Right lobe of liver (tissue), 4 donors: ENCODE results near the gene RARS1.

Experiments
- POLR2A ChIP-seq: fragments of 450-650 bp; IDR thresholded peaks from one replicate; pipeline ENCODE4 v1.6.1; 2017; ENCODE audit warnings: antibody characterized with exemption, mild to moderate bottlenecking
- TF ChIP-seq, protein P1 (sequence below), 4 donors: fragments of 200-600 bp in 3 of 4; fragments of 450-650 bp in 1 of 4; IDR thresholded peaks; one replicate each; pipeline versions ENCODE4 v1.5.1 to v1.8.0; 2016 to 2022; ENCODE audit warnings: antibody characterized with exemption in 4 of 4, mild to moderate bottlenecking in 2 of 4
- donor health status: DM: no; HTN: no; CAD: no.
- donor health status: DM: no; HTN: no; CAD: no.
- donor health status: DM: no; HTN: yes; CAD: no.

DNA sequence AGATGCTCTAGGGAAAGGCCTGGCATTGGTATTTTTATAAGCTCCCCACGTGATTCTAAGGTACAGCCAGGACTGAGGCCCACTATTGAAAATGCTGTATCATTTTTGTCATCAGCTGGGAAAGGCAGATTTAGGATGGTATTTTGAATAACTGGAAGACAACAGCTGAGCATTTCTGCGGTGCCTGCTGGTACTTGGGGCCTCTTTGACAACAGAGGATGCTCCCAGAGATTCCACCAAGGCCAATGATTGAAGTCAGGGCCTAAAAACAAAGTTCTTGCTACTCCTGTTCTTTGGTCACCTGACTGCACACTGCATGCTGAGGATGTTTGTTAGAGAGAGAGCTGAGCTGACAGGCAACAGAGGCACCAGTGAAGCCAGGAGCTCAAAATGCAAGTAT lies 50.9 kb downstream of the RARS1 start:
- TF ChIP-seq, protein P1, sequence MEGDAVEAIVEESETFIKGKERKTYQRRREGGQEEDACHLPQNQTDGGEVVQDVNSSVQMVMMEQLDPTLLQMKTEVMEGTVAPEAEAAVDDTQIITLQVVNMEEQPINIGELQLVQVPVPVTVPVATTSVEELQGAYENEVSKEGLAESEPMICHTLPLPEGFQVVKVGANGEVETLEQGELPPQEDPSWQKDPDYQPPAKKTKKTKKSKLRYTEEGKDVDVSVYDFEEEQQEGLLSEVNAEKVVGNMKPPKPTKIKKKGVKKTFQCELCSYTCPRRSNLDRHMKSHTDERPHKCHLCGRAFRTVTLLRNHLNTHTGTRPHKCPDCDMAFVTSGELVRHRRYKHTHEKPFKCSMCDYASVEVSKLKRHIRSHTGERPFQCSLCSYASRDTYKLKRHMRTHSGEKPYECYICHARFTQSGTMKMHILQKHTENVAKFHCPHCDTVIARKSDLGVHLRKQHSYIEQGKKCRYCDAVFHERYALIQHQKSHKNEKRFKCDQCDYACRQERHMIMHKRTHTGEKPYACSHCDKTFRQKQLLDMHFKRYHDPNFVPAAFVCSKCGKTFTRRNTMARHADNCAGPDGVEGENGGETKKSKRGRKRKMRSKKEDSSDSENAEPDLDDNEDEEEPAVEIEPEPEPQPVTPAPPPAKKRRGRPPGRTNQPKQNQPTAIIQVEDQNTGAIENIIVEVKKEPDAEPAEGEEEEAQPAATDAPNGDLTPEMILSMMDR (IDR thresholded peaks at IDR 0.05) = no peak
- TF ChIP-seq POLR2A = no peak
